GM18508 (cell line): ENCODE measurements around the gene PROZ.
"Not testable (repeated sequence)": the region's sequence is repeated elsewhere in the genome, so short reads cannot be mapped to it uniquely, and the experiment has no call there.

ENCODE experiments used
- ATAC-seq: cut with Tn5 transposase; IDR thresholded peaks from one replicate; pipeline ENCODE4 v1.9.1; 2021; ENCODE audit warnings: moderate number of reproducible peaks; ENCODE audit not compliant: insufficient read depth, unreplicated experiment

Gene PROZ

DNA sequence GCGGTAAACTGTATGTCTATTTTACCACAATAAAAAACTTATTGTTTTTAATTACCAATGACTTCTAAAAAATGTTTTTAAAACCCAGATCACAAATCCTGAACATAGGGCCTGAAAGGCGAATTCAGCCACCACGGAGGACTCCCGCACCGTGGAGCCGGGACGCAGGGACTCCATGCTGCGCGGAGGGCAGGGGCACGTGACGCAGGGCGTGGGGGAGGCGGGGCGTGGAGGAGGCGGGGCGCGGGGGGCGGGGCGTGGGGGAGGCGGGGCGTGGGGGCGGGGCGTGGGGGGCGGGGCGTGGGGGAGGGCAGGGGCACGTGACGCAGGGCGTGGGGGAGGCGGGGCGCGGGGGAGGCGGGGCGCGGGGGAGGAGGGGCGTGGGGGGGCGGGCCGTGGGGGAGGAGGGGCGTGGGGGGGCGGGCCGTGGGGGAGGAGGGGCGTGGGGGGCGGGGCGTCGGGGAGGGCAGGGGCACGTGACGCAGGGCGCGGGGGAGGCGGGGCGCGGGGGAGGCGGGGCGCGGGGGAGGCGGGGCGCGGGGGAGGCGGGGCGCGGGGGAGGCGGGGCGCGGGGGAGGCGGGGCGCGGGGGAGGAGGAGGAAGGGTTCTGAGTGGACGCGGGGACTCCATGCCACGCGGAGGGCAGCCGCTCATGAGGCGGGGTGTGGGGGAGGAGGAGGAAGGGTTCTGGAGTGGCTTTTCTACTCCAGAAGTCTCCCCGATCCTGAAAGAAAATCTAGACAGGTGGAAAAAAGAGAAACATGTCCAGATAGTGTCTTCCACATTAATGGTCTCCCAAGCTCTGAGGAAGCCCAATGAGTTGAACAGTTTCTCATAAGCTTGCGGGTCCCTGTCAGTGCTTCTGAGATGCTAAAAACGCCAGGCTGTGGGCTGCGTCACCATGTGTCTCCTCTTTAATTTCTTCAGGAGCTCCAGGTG is 4.4 kb upstream of the PROZ start:
- no peak for ATAC-seq

DNA sequence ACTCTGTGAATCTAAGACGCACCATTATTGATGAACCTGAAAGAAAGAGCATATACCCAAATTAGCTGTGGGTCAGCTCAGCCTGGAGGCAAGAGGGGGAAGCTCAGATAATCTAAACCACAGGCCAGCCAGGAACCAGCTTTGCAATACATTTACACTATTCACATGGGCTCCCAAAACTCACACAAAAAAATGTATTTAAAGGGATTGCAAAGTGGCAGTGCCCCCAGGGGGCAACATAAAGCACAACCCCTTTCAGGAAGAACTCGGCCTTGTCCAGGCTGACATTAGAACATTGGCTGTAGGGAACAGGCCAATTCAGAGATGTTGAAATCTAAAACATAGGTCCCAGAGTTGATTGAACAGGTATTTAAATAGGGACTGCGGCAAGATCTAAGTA is 3.2 kb upstream of the PROZ start:
- no peak for ATAC-seq

DNA sequence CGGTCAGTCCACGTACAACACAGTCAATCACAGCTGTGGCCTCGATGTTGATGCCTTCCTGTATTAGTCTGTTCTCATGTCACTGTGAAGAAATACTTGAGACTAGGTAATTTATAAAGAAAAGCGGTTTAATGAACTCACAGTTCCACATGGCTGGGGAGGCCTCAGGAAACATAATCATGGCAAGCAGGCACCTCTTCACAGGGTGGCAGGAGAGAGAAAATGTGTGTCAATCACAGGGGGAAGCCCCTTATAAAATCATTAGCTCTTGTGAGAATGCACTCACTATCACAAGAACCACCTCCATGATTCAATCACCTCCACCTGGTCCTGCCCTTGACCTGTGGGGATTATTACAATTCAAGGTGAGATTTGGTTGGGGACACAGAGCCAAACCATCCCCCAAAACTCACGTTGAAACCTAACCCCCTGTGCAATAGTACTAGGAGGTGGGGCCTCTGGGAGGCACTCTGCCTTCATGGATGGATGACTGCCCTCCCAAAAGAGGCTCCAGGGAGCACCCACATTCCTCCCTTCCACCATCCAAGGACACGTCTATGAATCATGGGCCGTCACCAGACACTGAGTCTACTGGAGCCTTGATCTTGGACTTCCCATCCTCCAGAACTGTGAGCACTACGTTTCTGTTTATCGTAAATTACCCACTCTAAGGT is 2.3 kb upstream of the PROZ start:
- ATAC-seq: no peak

DNA sequence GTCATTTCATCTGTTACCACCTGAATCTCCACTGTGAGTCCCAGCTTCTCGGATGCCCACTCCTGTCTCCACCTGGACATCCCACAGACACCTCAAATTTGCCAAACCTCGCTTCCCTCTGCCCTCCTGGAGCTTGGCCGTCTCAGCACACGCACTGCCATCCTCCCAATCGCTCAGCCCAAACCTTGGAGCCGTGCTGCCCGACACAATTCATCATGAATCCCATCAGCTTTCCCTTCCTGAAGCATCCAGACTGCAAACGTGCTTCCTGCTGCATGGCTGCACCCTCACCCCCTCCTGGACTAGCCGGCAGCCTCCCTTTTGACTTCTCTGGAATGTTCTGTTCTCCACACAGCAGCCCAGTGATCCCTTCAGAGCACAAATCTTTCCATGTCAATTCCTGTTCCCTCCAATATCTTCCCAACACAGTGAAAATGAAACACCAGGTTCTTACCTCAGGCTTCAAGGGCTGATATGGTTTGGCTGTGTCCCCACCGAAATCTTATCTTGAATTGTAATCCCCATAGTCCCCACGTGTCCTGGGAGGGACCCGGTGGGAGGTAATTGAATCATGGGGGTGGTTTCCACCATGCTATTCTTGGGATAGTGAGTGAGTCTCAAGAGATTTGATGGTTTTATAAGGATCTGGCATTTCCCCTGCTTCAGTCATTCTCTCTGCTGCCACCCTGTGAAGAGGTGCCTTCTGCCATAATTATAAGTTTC is 1.1 kb upstream of the PROZ start:
- ATAC-seq: no peak

DNA sequence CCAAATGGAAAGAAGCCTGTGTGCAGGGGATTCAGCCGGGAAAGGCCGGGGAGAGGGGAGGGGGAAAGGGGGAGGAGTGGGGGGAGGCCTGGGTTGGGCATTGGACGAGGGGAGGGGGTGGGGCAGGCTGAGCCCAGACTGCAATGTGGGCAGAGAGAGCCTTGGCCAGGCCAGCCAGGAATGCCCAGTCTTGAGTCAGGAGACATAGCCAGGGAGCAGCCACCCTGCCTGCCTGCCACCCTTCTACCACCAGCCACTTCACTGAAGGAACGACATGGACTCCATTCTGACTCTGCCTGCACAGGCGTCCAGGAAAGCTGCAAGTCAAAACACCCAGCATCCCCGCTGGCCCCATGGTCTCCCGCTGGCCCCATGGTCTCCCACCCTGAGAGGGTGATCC is 498 bp downstream of the PROZ start:
- ATAC-seq: no peak

DNA sequence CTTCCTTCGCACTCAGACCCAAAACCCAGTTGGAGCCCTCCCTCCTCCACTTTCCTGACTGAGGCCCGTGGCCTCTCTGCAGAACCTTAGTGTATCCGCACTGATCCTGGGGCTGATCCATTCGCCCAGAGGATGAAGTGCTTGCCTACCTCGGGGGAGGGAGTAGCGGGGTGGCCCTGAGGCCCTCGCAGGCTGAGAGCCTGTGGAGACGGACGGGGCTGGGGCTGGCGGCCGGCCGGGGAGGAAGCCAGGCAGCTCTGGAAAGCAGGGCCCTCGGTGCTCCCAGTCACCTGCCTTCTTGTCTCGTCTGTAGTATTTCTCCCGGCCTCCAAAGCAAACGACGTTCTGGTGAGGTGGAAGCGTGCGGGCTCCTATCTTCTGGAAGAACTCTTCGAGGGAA is 1.3 kb downstream of the PROZ start:
- ATAC-seq: no peak

DNA sequence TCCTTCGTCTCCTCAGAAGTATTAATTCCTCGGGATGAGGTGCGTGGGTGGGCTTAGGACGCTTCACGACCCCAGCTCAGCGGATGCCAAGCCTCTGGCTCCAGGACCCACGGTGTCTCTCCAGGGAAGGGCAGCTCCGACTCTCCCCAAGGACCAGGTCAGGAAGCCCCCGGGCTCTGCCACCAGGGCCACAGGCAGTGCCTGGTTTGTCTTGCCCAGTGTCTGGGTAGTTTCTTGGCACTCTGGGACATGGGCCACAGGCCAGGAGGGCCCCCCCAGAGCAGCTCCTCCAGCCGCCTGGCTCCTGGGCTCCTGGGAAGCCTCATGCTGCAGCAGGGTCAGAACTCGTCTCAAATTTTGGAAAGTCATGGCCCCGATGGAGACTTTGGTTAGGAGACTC is 2.5 kb downstream of the PROZ start:
- no peak for ATAC-seq

DNA sequence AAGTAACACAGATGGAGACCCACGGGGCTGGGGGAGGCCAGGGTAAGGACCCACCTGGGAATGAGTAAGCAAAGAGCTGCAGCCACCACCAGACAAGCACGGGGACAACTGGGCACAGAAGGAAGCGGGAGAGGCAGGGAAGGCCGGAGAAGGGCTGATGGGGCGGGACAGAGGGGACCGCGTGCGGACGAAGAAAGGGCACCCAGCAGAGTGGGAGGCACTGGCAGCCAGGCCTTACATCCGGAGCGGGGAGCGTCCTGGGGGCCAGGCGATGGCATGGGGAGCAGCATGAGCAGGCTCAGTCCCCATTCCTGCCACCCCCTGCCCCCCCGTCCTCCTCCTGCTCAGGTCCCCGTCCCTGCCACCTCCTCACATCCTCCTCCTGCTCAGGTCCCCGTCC is 3.0 kb downstream of the PROZ start:
- ATAC-seq: no peak

DNA sequence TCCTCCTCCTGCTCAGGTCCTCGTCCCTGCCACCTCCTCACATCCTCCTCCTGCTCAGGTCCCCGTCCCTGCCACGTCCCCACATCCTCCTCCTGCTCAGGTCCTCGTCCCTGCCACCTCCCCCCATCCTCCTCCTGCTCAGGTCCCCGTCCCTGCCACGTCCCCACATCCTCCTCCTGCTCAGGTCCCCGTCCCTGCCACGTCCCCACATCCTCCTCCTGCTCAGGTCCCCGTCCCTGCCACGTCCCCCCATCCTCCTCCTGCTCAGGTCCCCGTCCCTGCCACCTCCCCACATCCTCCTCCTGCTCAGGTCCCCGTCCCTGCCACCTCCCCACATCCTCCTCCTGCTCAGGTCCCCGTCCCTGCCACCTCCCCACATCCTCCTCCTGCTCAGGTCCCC is 3.5 kb downstream of the PROZ start:
- not testable (repeated sequence) for ATAC-seq

DNA sequence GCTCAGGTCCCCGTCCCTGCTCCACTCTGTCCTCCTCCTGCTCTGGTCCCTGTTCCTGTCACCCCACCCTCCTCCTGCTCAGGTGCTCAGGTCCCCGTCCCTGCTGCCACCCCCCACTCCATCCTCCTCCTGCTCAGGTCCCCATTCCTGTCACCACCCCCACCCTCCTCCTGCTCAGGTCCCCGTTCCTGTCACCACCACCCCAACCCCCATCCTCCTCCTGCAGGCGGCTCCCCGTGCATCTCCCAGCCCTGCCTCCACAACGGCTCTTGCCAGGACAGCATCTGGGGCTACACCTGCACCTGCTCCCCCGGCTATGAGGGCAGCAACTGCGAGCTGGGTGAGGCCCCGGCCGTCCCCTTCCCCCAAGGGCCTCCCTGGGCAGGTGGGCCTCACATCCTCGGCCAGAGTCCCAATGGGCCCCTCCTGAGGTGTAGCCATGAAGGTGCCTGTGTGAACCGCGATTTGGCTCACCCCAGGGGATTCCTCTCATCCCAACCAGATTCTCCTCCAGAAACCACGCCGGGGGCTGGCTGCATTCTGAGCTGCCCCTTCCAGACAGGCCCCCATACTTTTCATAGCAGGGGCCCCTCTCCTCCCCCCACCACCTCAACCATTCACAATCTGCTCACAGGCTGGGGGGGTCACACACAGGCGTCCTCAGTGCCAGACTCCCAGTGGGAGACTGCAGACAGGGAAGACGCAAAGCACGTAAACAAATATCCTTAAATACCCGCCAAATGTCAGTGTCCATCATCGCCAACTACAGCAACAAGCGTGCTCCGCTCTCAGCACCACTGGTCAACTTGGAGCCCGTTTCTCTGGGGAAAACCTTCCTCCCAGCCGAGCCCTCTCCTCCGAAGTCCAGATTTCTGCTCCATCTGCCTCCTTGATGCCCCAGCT is 4.6 kb downstream of the PROZ start:
- ATAC-seq: no peak

DNA sequence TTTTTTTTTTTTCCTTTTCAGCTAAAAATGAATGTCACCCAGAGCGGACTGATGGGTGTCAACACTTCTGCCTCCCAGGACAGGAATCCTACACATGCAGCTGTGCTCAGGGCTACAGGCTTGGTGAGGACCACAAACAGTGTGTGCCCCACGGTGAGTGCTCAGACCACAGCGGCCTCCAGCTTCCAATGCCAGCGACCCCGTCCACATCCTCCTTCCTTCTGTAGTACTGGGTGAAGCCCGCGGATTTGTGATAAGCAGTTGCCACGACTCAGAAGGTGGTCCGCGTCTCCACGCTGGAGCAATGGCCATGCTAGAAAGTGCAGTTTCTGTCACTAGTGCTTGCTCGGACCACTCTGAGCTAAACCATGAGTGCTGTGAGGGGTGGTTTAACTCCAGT is 6.0 kb downstream of the PROZ start:
- ATAC-seq: no peak

DNA sequence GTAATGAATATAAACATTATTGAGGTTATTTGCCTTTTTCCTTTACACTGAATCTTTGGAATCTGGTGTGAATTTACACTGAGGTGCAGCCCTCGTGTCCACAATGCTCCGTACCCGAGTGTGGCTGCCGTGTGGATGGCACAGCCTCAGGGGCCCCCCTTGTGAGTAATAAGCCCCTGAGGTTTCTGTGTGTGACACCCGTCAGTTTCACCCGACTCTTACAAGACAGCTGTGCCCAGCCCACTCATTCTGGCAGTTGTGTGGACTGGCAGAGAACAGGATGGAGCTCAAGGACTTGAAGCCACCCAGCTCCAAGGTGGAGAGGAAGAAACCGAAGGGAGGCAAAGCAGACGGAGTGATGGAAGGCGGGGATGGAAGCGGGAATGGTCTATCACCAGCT is 7.8 kb downstream of the PROZ start:
- ATAC-seq: no peak

DNA sequence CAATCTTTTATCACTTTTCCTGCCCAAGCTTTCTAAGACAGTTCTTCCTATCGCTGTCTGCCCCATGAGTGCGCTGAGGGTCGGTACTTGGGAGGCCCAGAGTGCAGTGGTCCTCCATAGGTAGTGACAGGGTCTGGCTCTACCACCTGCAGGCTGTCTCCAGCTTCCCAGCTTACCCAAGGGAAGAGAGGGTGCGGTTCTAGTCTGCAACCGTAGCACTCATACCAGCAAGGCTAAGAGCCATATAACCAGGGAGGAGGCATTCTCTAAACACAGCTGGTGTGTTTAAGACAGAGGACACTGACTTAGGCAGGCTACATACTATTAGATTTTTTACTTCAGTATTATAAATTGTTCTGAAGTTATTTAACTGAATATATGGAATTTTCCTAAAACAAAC is 8.2 kb downstream of the PROZ start:
- no peak for ATAC-seq

DNA sequence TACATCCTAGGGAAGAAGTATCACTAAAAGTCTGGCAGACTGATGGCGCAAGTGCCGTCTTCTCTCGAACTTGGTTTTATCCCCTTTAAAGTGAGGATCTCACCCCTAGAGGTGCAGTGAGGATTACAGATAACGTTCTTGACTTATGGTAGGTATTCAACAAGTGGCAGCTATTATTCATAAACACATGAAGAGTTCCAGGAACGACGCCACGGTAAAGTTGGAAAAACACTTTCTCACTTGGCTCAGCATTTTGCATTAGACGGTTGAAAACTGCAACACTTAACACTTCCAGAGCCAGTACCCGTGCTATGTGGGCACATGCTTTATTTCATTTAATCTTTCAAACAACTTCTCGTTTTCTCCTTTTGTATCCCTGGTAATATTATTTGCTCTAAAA is 8.7 kb downstream of the PROZ start:
- no peak for ATAC-seq

DNA sequence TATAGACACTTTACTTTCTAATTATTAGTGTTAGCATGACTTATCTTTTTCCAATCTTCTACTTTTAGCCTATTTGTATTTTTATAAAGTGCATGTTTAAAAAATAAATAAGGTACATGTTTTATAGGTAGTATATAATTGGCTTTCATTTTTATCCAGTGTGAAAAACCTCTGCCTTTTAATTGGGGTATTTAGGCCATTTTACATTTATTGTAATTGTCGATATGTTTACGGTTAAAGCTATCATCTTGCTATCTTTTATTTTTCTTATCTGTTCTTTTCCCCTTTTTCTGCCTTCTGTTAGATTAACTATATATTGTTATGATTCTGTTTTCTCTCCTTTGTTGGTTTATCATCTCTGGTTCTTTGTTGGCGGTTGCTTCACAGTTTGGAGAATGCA is 9.1 kb downstream of the PROZ start:
- no peak for ATAC-seq

DNA sequence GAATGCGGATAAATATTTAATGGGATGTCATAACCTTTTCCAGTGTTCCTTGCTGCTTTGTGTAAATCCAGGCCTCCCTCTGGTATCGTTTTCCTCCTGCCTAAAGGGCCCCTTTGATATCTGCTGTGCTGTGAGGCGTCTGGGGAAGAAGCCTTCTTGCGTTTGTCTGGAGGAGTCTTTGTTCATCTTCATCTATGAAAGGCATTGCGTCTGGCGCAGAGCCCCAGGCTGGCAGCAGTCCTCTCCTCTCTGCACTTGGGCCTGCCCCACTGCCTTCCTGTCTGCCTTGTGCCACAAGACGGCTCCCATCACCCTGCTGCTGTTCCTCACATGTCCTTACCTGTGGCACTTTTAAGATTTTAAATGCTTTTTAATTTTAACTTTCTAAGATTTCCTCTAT is 9.8 kb downstream of the PROZ start:
- ATAC-seq: no peak

DNA sequence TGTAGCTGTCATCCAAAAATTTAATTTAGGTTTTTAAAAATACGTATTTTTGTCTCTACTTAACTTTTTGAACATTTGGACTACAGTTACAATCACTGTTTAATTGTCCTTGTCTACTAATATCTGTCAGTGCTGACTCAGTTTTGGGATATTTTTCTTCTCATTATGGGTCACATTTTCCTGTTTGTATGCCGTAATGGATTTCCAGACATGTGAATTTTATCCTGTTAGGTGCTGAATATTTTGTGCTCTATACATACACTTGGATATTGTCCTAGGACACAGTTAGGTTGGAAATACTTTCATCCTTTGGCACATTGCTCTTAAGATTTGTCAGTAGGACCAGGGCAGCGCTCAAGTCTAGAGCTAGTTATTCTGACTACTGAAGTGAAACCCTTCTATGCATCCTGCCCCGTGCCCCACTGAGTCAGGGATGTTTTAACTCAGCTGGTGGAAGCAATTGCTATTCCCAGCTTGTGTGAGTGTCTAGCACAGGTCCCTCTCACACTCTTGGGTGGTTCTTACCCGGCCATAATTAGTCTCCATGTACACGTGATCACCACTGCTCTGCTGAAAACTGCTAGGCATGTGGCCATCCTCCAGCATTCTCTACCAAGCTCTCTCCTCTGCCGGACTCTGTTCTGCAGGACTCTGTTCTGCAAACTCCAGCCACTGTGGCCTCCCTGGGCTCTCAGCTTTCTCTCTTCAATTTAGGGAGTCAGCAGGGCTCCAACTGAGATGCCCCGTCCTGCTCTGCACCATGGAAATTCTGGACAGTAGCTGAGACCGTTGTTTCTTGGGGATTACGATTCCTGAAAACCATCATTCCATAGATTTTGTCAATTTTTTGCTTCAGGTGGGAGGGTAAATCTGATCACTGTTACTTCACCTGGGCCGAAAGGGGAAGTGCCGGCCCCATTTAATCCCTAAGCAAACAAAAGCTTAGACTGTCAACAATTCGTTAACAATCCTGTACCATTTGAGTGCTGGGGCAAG is 11.1 kb downstream of the PROZ start:
- no peak for ATAC-seq

DNA sequence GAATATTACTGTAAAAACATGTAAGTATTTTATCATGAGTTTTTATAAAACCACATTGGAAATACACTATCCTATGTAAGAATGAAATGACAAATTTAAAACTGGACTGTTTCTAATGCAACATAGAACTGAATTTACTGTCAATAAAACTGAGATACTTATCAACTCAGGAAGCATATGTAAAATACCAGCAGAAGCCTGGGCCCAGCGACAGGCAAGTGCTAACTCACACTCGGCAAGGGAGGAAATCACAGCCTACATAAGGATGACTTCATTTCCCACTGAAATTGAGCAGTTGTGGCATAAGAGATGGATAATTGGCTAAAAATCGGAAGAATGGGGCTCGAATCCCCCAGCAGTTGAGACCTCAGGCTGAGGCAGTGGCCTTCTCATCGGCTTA is 12.1 kb downstream of the PROZ start:
- ATAC-seq: no peak
